Endothelial cell (in vitro differentiated cells): Measurements from ENCODE around the gene ADIPOR2. TPM values are rescaled to one million over a fixed set of nuclear protein-coding genes. Genes with fewer than 3 reads are reported as not detected.

Source experiments
- DNase-seq: peaks from one replicate; pipeline ENCODE4 v3.0.0; 2021; ENCODE audit warnings: low spot score
- H3K27ac Mint-ChIP-seq: one replicate; pipeline ENCODE4 v1.8.0; 2021; ENCODE audit warnings: mixed read lengths, inconsistent platforms; ENCODE audit not compliant: unreplicated experiment
- H3K27me3 Mint-ChIP-seq: one replicate; pipeline ENCODE4 v1.8.0; 2021; ENCODE audit warnings: mild to moderate bottlenecking, moderate library complexity, mixed read lengths, inconsistent platforms; ENCODE audit not compliant: unreplicated experiment
- H3K36me3 Mint-ChIP-seq: one replicate; pipeline ENCODE4 v1.8.0; 2021; ENCODE audit warnings: mild to moderate bottlenecking, low read depth, mixed read lengths, inconsistent platforms; ENCODE audit not compliant: unreplicated experiment
- H3K4me1 Mint-ChIP-seq: one replicate; pipeline ENCODE4 v1.8.0; 2021; ENCODE audit warnings: mild to moderate bottlenecking, mixed read lengths, inconsistent platforms; ENCODE audit not compliant: unreplicated experiment
- H3K4me3 Mint-ChIP-seq: one replicate; pipeline ENCODE4 v1.8.0; 2021; ENCODE audit warnings: mild to moderate bottlenecking, mixed read lengths, inconsistent platforms; ENCODE audit not compliant: unreplicated experiment
- H3K9me3 Mint-ChIP-seq: one replicate; pipeline ENCODE4 v1.8.0; 2021; ENCODE audit warnings: mixed read lengths, inconsistent platforms; ENCODE audit not compliant: unreplicated experiment
- total RNA-seq: library from RNA; stranded (reverse); fragmentation: NEBNext Ultra II Directional; extraction: Animal tissue kit (Norgen Biotek cat#: 25700); gene quantifications from one replicate; pipeline ENCODE4 v1.2.1, GENCODE V29; 2021; ENCODE audit not compliant: unreplicated experiment
- TF ChIP-seq, protein P1 (sequence below): fragments of 200-600 bp; sonication (generic); IDR thresholded peaks from one replicate; pipeline ENCODE4 v1.5.0; 2021; ENCODE audit warnings: antibody characterized with exemption; ENCODE audit not compliant: unreplicated experiment

Gene ADIPOR2
- total RNA-seq, 1 donor from 2014 or later = 41.8 TPM

DNA sequence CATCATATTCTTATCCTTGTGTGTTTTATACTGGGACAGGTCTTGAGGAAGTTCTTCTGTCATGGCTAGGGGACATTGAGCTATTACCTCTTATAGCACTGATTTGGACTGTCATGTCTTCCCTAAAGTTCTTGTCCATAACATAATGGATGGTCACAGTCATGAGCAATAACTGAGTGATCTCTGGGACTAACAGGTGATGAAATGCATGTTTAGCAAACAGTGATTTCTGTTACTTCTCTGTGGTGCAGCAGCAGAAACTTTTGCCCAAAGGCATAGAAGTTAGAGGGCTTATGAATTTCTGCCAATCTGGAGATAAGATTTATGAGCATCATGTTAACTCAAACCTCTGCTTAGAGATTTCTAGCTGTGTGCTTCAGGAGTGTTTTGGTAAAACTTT, 5.9 kb downstream of the ADIPOR2 start:
- no peak for DNase-seq
- Mint-ChIP-seq H3K36me3 (peaks cover 5% of the 10 kb centered on the region), H3K27ac (no peak overlapping the region), H3K4me3 (no peak overlapping the region), H3K4me1 (peaks cover 20% of the 10 kb centered on the region), H3K27me3 (no peaks in the 10 kb centered on the region), H3K9me3 (no peaks in the 10 kb centered on the region)
- TF ChIP-seq, protein P1, sequence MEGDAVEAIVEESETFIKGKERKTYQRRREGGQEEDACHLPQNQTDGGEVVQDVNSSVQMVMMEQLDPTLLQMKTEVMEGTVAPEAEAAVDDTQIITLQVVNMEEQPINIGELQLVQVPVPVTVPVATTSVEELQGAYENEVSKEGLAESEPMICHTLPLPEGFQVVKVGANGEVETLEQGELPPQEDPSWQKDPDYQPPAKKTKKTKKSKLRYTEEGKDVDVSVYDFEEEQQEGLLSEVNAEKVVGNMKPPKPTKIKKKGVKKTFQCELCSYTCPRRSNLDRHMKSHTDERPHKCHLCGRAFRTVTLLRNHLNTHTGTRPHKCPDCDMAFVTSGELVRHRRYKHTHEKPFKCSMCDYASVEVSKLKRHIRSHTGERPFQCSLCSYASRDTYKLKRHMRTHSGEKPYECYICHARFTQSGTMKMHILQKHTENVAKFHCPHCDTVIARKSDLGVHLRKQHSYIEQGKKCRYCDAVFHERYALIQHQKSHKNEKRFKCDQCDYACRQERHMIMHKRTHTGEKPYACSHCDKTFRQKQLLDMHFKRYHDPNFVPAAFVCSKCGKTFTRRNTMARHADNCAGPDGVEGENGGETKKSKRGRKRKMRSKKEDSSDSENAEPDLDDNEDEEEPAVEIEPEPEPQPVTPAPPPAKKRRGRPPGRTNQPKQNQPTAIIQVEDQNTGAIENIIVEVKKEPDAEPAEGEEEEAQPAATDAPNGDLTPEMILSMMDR = no peak

DNA sequence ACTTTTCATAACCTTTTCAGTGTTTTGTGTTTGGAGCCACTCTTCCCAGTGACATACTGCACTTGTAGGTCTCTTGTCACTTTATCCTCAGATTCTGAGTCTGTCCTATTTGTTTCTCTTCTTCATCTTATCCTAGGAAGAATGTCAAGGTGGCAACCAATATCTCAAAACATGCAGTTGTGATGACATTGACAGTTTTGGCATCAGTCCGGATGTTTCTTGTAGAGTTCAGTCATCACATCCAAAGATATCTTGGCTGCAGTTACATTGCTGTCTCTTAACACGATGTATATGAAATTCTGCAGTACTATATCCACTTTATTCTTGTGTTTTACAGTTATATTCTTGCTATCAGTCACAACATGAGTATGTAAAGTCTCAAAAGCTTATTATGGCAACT, 6.4 kb downstream of the ADIPOR2 start:
- Mint-ChIP-seq H3K27me3 (no peaks in the 10 kb centered on the region), H3K36me3 (peaks cover 3% of the 10 kb centered on the region), H3K4me3 (no peak overlapping the region), H3K27ac (no peak overlapping the region), H3K9me3 (no peaks in the 10 kb centered on the region), H3K4me1 (peaks cover 15% of the 10 kb centered on the region)
- no peak for DNase-seq
- TF ChIP-seq, protein P1 = no peak

- no peaks in the 10 kb centered on the region for H3K9me3 Mint-ChIP-seq
- H3K36me3 Mint-ChIP-seq = peaks cover 3% of the 10 kb centered on the region
- H3K4me1 Mint-ChIP-seq = peaks cover 15% of the 10 kb centered on the region
- no peak overlapping the region for H3K4me3 Mint-ChIP-seq
- H3K27ac Mint-ChIP-seq = no peak overlapping the region
- no peaks in the 10 kb centered on the region for H3K27me3 Mint-ChIP-seq
- TF ChIP-seq, protein P1 = no peak
- DNase-seq = no peak
These were observed 7.8 kb downstream of the ADIPOR2 start for GRCh38 chr12:1698720-1699119.

- TF ChIP-seq, protein P1 = no peak
- Mint-ChIP-seq H3K4me3 (no peak overlapping the region), H3K27ac (no peak overlapping the region), H3K27me3 (no peaks in the 10 kb centered on the region), H3K36me3 (no peaks in the 10 kb centered on the region), H3K4me1 (peaks cover 2% of the 10 kb centered on the region), H3K9me3 (no peaks in the 10 kb centered on the region)
- no peak for DNase-seq
These were observed 11.8 kb downstream of the ADIPOR2 start for GRCh38 chr12:1702713-1703112.

GRCh38 chr12:1703771-1704722, 13.2 kb downstream of the ADIPOR2 start:
- DNase-seq = no peak
- Mint-ChIP-seq H3K36me3 (no peaks in the 10 kb centered on the region), H3K4me3 (no peak overlapping the region), H3K9me3 (no peaks in the 10 kb centered on the region), H3K4me1 (peaks cover 2% of the 10 kb centered on the region), H3K27me3 (no peaks in the 10 kb centered on the region), H3K27ac (no peak overlapping the region)
- TF ChIP-seq, protein P1 = no peak
